BE2C (cell line): ENCODE data around the gene RAI14.
"Not testable (repeated sequence)": the region's sequence is repeated elsewhere in the genome, so short reads cannot be mapped to it uniquely, and the experiment has no call there.

Experiments used
- DNase-seq: peaks from one replicate; pipeline ENCODE4 v3.0.0-alpha.2; 2020
- H3K27me3 ChIP-seq: fragments of 250-450 bp; sonication (Bioruptor Pico); 2 replicates; pipeline ENCODE4 v1.5.1; 2020; ENCODE audit warnings: mild to moderate bottlenecking
- H3K36me3 ChIP-seq: fragments of 250-450 bp; sonication (Bioruptor Pico); 2 replicates; pipeline ENCODE4 v1.5.1; 2020; ENCODE audit warnings: mild to moderate bottlenecking
- H3K4me1 ChIP-seq: fragments of 250-450 bp; sonication (Bioruptor Pico); 2 replicates; pipeline ENCODE4 v1.5.1; 2020
- H3K4me3 ChIP-seq: 2 replicates; pipeline ENCODE4 v1.5.1; 2011; ENCODE audit warnings: low read depth, low read length
- H3K9me3 ChIP-seq: fragments of 250-450 bp; sonication (Bioruptor Pico); 2 replicates; pipeline ENCODE4 v1.5.1; 2020
- CTCF ChIP-seq: IDR thresholded peaks from 2 replicates; pipeline ENCODE4 v1.5.1; 2012; ENCODE audit warnings: mild to moderate bottlenecking, low read depth, low read length

Gene RAI14

DNA sequence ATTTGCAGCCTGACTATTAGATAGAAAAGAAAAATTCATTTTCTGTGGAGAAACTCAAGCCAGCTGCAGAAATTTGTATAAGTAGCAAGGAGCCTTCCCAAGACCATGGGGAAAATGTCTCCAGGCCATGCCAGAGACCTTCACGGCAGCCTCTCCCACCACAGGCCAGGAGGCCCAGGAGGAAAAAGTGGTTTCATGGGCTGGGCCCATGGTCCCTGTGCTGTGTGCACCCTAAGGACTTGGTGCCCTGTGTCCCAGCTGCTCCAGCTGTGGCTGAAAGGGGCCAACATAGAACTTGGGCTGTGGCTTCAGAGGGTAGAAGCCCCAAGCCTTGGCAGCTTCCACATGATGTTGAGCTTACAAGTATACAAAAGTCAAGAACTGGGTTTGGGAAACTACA is 109.5 kb downstream of the RAI14 start:
- no peak for TF ChIP-seq CTCF
- no peak overlapping the region for H3K4me3 ChIP-seq
- no peaks in the 10 kb centered on the region for H3K9me3 ChIP-seq
- no peak for DNase-seq
- H3K4me1 ChIP-seq, result no peaks in the 10 kb centered on the region
- H3K27me3 ChIP-seq, result no peaks in the 10 kb centered on the region
- H3K36me3 ChIP-seq, result no peaks in the 10 kb centered on the region

DNA sequence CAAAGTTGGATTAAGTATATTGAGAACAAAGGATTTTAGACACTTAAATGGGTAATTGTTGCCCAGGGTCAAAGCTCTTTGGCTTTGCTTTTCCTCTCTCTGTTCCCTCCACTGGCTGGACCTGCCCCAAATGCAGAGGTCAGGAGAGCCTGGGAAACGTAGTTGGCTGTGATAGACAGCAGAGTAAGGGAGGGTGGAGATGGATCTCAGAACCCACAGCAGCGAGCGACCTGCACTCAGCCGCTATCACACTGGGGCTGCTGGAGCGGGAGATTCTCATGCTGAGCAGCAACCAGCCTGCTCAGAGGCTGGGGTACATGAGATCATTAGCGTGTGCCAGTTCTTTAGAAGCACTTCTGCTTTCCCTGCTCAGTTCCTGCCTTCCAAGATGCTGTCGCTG is 111.1 kb downstream of the RAI14 start:
- no peaks in the 10 kb centered on the region for H3K27me3 ChIP-seq
- H3K4me3 ChIP-seq, result no peak overlapping the region
- H3K4me1 ChIP-seq, result no peaks in the 10 kb centered on the region
- no peak for DNase-seq
- no peak for TF ChIP-seq CTCF
- H3K9me3 ChIP-seq, result no peaks in the 10 kb centered on the region
- H3K36me3 ChIP-seq, result no peaks in the 10 kb centered on the region

DNA sequence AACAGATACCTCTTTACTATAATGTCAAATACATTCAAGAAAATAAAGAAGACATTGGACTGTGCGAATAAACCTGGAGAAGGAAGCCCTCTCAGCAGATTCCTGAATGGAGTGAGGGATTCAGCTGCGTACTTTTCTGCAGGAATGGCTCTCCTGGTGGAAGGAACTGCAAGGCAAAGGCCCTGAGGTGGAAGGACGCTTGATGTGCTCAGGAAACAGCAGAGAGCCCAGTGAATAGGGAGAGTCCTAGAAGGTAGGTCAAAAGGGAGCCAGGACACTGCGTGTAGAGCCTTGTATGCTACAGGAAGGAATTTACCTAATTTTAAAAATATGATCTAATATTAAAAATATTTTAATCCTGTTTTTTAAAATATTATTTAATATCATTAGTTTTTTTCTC is 114.4 kb downstream of the RAI14 start:
- no peak for DNase-seq
- Histone ChIP-seq H3K27me3 (no peaks in the 10 kb centered on the region), H3K4me3 (no peak overlapping the region), H3K36me3 (no peaks in the 10 kb centered on the region), H3K4me1 (no peaks in the 10 kb centered on the region), H3K9me3 (no peaks in the 10 kb centered on the region)
- TF ChIP-seq CTCF, result no peak

- DNase-seq, result no peak
- H3K4me1 ChIP-seq, result no peaks in the 10 kb centered on the region
- H3K9me3 ChIP-seq, result no peaks in the 10 kb centered on the region
- TF ChIP-seq CTCF, result no peak
- H3K4me3 ChIP-seq, result no peak overlapping the region
- no peaks in the 10 kb centered on the region for H3K36me3 ChIP-seq
- H3K27me3 ChIP-seq, result no peaks in the 10 kb centered on the region
Observed at GRCh38 chr5:34771076-34771475, 114.9 kb downstream of the RAI14 start.

- no peak for DNase-seq
- no peaks in the 10 kb centered on the region for H3K9me3 ChIP-seq
- H3K27me3 ChIP-seq, result no peaks in the 10 kb centered on the region
- H3K4me1 ChIP-seq, result no peaks in the 10 kb centered on the region
- H3K4me3 ChIP-seq, result no peak overlapping the region
- no peaks in the 10 kb centered on the region for H3K36me3 ChIP-seq
- TF ChIP-seq CTCF, result no peak
Observed at GRCh38 chr5:34772267-34773098, 116.4 kb downstream of the RAI14 start.

GRCh38 chr5:34774139-34774538 is 118.0 kb downstream of the RAI14 start:
- no peak for DNase-seq
- no peak for TF ChIP-seq CTCF
- Histone ChIP-seq H3K9me3 (no peaks in the 10 kb centered on the region), H3K4me3 (no peak overlapping the region), H3K36me3 (no peaks in the 10 kb centered on the region), H3K27me3 (no peaks in the 10 kb centered on the region), H3K4me1 (no peaks in the 10 kb centered on the region)

GRCh38 chr5:34774678-34775077 is 118.5 kb downstream of the RAI14 start:
- H3K4me3 ChIP-seq, H3K27me3 ChIP-seq, H3K4me1 ChIP-seq, DNase-seq, H3K9me3 ChIP-seq, H3K36me3 ChIP-seq: not testable (repeated sequence)
